ENCODE results near the gene CYP46A1.

The CYP46A1 gene

DNA sequence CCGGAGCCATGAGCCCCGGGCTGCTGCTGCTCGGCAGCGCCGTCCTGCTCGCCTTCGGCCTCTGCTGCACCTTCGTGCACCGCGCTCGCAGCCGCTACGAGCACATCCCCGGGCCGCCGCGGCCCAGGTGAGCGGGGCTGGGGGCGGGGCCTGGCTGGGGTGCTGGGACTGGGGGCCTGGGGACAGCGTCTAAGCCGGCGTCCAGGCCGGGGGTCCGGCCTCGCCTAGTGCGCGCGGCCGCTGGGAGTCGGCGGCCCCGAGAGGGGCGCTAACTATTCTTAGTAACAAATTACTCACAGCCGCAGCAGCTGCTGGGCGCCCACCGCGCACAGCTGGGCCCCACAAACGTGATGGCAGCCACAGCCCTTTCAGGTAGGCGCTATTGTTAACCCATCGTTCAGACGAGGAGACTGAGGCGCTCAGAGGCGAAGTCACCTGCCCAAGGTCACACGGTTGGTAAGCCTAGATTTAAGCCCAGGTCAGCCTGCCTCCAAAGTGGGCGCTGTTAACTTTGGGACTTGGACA lies 374 bp downstream of the CYP46A1 start:
- H2AFZ ChIP-seq (ENCODE audit: low read length), result no peak overlapping the region

DNA sequence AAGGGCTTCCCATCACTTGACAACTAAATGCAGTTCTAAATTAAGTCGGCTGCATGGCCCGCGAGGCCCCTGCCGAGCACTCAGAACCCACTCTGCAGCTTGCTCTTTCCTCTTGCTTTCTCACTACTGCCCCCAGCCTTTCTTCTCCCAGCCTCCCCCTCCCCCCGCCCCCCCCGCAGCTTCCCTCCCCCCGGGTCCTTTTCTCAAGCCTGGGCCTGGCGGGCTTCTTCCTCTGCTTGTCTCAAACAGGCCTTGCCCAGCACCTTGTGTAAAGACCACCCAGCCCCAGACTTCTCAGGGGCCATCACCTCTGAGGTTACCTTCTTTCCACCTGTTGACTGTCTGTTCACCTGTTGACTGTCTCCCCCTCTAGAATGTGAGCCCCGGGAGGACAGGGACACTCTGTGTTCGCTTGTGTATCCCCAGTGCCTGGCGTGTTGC lies 1.1 kb downstream of the CYP46A1 start:
- Histone ChIP-seq H3K27me3 (ENCODE audit: insufficient read depth, low read length) (no peaks in the 10 kb centered on the region), H4K20me1 (ENCODE audit: insufficient read depth, low read length) (no peaks in the 10 kb centered on the region), H3K4me1 (ENCODE audit: insufficient read depth, low read length, severe bottlenecking) (peaks cover 13% of the 10 kb centered on the region), H3F3A (ENCODE audit: insufficient read depth, low read length) (no peaks in the 10 kb centered on the region), H3K27ac (ENCODE audit: low read depth, low read length, poor library complexity, severe bottlenecking) (no peak overlapping the region), H3K4me3 (ENCODE audit: low read depth, low read length, poor library complexity, severe bottlenecking) (no peak overlapping the region), H3K79me2 (ENCODE audit: insufficient read depth, low read length) (no peaks in the 10 kb centered on the region), H3K9me2 (ENCODE audit: low read depth, low read length) (no peaks in the 10 kb centered on the region), H3K4me2 (ENCODE audit: low read length) (no peak overlapping the region), H3K36me3 (ENCODE audit: insufficient read depth, low read length) (no peaks in the 10 kb centered on the region), H3K9me3 (ENCODE audit: low read length) (no peaks in the 10 kb centered on the region), H3K9ac (ENCODE audit: low read length) (no peak overlapping the region), H2AFZ (ENCODE audit: low read length) (no peak overlapping the region)
- TF ChIP-seq, protein P1, sequence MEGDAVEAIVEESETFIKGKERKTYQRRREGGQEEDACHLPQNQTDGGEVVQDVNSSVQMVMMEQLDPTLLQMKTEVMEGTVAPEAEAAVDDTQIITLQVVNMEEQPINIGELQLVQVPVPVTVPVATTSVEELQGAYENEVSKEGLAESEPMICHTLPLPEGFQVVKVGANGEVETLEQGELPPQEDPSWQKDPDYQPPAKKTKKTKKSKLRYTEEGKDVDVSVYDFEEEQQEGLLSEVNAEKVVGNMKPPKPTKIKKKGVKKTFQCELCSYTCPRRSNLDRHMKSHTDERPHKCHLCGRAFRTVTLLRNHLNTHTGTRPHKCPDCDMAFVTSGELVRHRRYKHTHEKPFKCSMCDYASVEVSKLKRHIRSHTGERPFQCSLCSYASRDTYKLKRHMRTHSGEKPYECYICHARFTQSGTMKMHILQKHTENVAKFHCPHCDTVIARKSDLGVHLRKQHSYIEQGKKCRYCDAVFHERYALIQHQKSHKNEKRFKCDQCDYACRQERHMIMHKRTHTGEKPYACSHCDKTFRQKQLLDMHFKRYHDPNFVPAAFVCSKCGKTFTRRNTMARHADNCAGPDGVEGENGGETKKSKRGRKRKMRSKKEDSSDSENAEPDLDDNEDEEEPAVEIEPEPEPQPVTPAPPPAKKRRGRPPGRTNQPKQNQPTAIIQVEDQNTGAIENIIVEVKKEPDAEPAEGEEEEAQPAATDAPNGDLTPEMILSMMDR (IDR thresholded peaks at IDR 0.05; ENCODE audit: low read length), result no peak
- no peak for TF ChIP-seq EZH2 (IDR thresholded peaks at IDR 0.05; ENCODE audit: borderline replicate concordance, low read length)

More for the DNA sequence above, 374 bp downstream of the CYP46A1 start:
- Histone ChIP-seq H3K27me3 (ENCODE audit: insufficient read depth, low read length) (no peaks in the 10 kb centered on the region), H3K9me2 (ENCODE audit: low read depth, low read length) (no peaks in the 10 kb centered on the region), H3K27ac (ENCODE audit: low read depth, low read length, poor library complexity, severe bottlenecking) (no peak overlapping the region), H3K36me3 (ENCODE audit: insufficient read depth, low read length) (no peaks in the 10 kb centered on the region), H3K4me1 (ENCODE audit: insufficient read depth, low read length, severe bottlenecking) (peaks cover 13% of the 10 kb centered on the region), H3K4me2 (ENCODE audit: low read length) (peak overlapping the region; percentile 76), H4K20me1 (ENCODE audit: insufficient read depth, low read length) (no peaks in the 10 kb centered on the region), H3F3A (ENCODE audit: insufficient read depth, low read length) (no peaks in the 10 kb centered on the region), H3K4me3 (ENCODE audit: low read depth, low read length, poor library complexity, severe bottlenecking) (peak overlapping the region; percentile 64), H3K9me3 (ENCODE audit: low read length) (no peaks in the 10 kb centered on the region), H3K9ac (ENCODE audit: low read length) (peak overlapping the region; percentile 30; the same call in 1 of the 2 replicates), H3K79me2 (ENCODE audit: insufficient read depth, low read length) (no peaks in the 10 kb centered on the region)
- TF ChIP-seq, protein P1 (IDR thresholded peaks at IDR 0.05; ENCODE audit: low read length), result no peak

DNA sequence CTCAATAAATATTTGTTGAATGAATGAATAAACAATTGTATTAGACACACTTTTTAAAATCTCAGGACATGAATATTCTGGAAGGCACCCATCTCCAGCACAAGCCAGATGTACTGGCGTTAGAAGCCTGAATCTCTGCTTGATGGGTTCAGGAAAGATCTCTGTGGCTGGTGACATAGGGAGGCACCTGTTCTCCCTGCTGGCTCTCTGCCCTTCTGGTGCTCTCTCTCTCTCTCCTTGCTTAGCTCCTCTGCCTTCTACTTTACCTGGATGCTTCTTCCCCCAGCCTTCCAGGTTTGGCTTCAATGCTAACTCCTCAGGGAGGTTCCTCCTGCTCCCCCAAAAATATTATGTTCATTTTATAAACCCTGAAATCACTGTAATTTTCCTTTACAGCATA lies 1.5 kb downstream of the CYP46A1 start:
- Histone ChIP-seq H3K4me1 (ENCODE audit: insufficient read depth, low read length, severe bottlenecking) (peaks cover 13% of the 10 kb centered on the region), H4K20me1 (ENCODE audit: insufficient read depth, low read length) (no peaks in the 10 kb centered on the region), H3K36me3 (ENCODE audit: insufficient read depth, low read length) (no peaks in the 10 kb centered on the region), H3K4me3 (ENCODE audit: low read depth, low read length, poor library complexity, severe bottlenecking) (no peak overlapping the region), H3K27me3 (ENCODE audit: insufficient read depth, low read length) (no peaks in the 10 kb centered on the region), H3F3A (ENCODE audit: insufficient read depth, low read length) (no peaks in the 10 kb centered on the region), H3K4me2 (ENCODE audit: low read length) (no peak overlapping the region), H3K9ac (ENCODE audit: low read length) (no peak overlapping the region), H3K9me2 (ENCODE audit: low read depth, low read length) (no peaks in the 10 kb centered on the region), H3K27ac (ENCODE audit: low read depth, low read length, poor library complexity, severe bottlenecking) (no peak overlapping the region), H3K9me3 (ENCODE audit: low read length) (no peaks in the 10 kb centered on the region), H3K79me2 (ENCODE audit: insufficient read depth, low read length) (no peaks in the 10 kb centered on the region), H2AFZ (ENCODE audit: low read length) (no peak overlapping the region)
- TF ChIP-seq, protein P1 (IDR thresholded peaks at IDR 0.05; ENCODE audit: low read length), result no peak
- TF ChIP-seq EZH2 (IDR thresholded peaks at IDR 0.05; ENCODE audit: borderline replicate concordance, low read length), result no peak
